IMR-90 (cell line): ENCODE data around the gene DIP2C. TPM values are rescaled to one million over a fixed set of nuclear protein-coding genes. Genes with fewer than 3 reads are reported as not detected.

Source experiments
- ATAC-seq: fragments of 200-7000 bp; cut with Tn5 transposase; 2 replicates; pipeline ENCODE4 v1.9.1; 2020; ENCODE audit warnings: low read depth, mild to moderate bottlenecking, moderate library complexity
- BruUV-seq: library from RNA; stranded (reverse); fragments of 400-500 nt; replicated peaks from 2 replicates; lab custom pipeline; 2021; lab: Mats Ljungman, UMichigan
- CTCF ChIA-PET: fragments of 300-600 bp; formaldehyde crosslinking; extraction: SDS; loops from one replicate; lab custom pipeline; 2021; ENCODE audit warnings: antibody characterized with exemption; lab: Yijun Ruan, JAX
- POLR2A ChIA-PET: fragments of 300-600 bp; sonication (Branson Sonifier 250); formaldehyde crosslinking; loops from one replicate; lab custom pipeline; 2022; ENCODE audit warnings: antibody characterized with exemption; ENCODE audit not compliant: unreplicated experiment; lab: Charles Lee
- DNase-seq: peaks from one replicate; pipeline ENCODE4 v3.0.0; 2013
- H2AFZ ChIP-seq: replicated peaks from 2 replicates; pipeline ENCODE3; 2013; ENCODE audit warnings: low read length, mild to moderate bottlenecking; ENCODE audit not compliant: poor library complexity
- H2AK5ac ChIP-seq: 2 replicates; pipeline ENCODE4 v1.6.1; 2013; ENCODE audit warnings: low read depth, low read length, inconsistent platforms
- H2AK9ac ChIP-seq: replicated peaks from 2 replicates; pipeline ENCODE3; 2013; ENCODE audit warnings: mild to moderate bottlenecking, low read depth, low read length, moderate library complexity; ENCODE audit not compliant: poor library complexity
- H2BK120ac ChIP-seq: 2 replicates; pipeline ENCODE4 v1.6.1; 2013; ENCODE audit warnings: low read depth, low read length, inconsistent platforms
- H2BK15ac ChIP-seq: 3 replicates; pipeline ENCODE4 v1.6.1; 2013; ENCODE audit warnings: low read depth, low read length, inconsistent platforms
- H2BK20ac ChIP-seq: 2 replicates; pipeline ENCODE4 v1.6.1; 2013; ENCODE audit warnings: low read depth, mild to moderate bottlenecking, inconsistent platforms, low read length, moderate library complexity
- H2BK5ac ChIP-seq: 2 replicates; pipeline ENCODE4 v1.6.1; 2013; ENCODE audit warnings: mild to moderate bottlenecking, low read depth, low read length, inconsistent platforms; ENCODE audit not compliant: poor library complexity, severe bottlenecking
- H3K14ac ChIP-seq: replicated peaks from 2 replicates; pipeline ENCODE4 v1.6.1; 2013; ENCODE audit warnings: low read depth, low read length, inconsistent platforms
- H3K18ac ChIP-seq: 2 replicates; pipeline ENCODE4 v1.6.1; 2013; ENCODE audit warnings: low read depth, low read length, control low read depth
- H3K23ac ChIP-seq: 2 replicates; pipeline ENCODE4 v1.6.1; 2013; ENCODE audit warnings: low read depth, low read length, inconsistent platforms
- H3K27ac ChIP-seq: 2 replicates; pipeline ENCODE4 v1.5.1; 2013; ENCODE audit warnings: mild to moderate bottlenecking, control low read depth, low read length; ENCODE audit not compliant: insufficient read depth
- H3K27me3 ChIP-seq: 2 replicates; pipeline ENCODE4 v1.6.1; 2013; ENCODE audit warnings: low read length; ENCODE audit not compliant: control insufficient read depth, insufficient read depth
- H3K36me3 ChIP-seq: 2 replicates; pipeline ENCODE4 v1.6.1; 2013; ENCODE audit warnings: low read length, mixed read lengths; ENCODE audit not compliant: control insufficient read depth, insufficient read depth
- H3K4ac ChIP-seq: 2 replicates; pipeline ENCODE4 v1.6.1; 2013; ENCODE audit warnings: low read depth, low read length, inconsistent platforms
- H3K4me1 ChIP-seq: 2 replicates; pipeline ENCODE4 v1.6.1; 2013; ENCODE audit warnings: low read length, mixed read lengths; ENCODE audit not compliant: control insufficient read depth, insufficient read depth
- H3K4me2 ChIP-seq: 2 replicates; pipeline ENCODE4 v1.6.1; 2013; ENCODE audit warnings: low read depth, mild to moderate bottlenecking, control low read depth, low read length, moderate library complexity
- H3K4me3 ChIP-seq: 2 replicates; pipeline ENCODE4 v1.5.1; 2013; ENCODE audit warnings: low read depth, mild to moderate bottlenecking, control low read depth, low read length, moderate library complexity; ENCODE audit not compliant: insufficient read depth
- H3K56ac ChIP-seq: 2 replicates; pipeline ENCODE4 v1.6.1; 2013; ENCODE audit warnings: low read length, inconsistent platforms; ENCODE audit not compliant: insufficient read depth; ENCODE audit errors: extremely low read depth
- H3K79me1 ChIP-seq, 2 experiments: 2 replicates each; pipeline ENCODE4 v1.6.1; 2013; ENCODE audit warnings: low read length in 2 of 2, inconsistent platforms in 1 of 2, low read depth in 1 of 2
- H3K9ac ChIP-seq: 2 replicates; pipeline ENCODE4 v1.6.1; 2013; ENCODE audit warnings: low read depth, low read length, control low read depth
- H3K9me1 ChIP-seq: 2 replicates; pipeline ENCODE4 v1.6.1; 2013; ENCODE audit warnings: low read length, inconsistent platforms; ENCODE audit not compliant: insufficient read depth
- H3K9me3 ChIP-seq: 2 replicates; pipeline ENCODE4 v1.6.1; 2013; ENCODE audit warnings: low read length; ENCODE audit not compliant: control insufficient read depth, insufficient read depth
- H4K20me1 ChIP-seq: 2 replicates; pipeline ENCODE4 v1.6.1; 2013; ENCODE audit warnings: low read length, inconsistent platforms; ENCODE audit not compliant: insufficient read depth
- H4K5ac ChIP-seq: 2 replicates; pipeline ENCODE4 v1.6.1; 2013; ENCODE audit warnings: mild to moderate bottlenecking, low read depth, low read length, control low read depth
- H4K8ac ChIP-seq, 2 experiments: 2 replicates each; pipeline ENCODE4 v1.6.1; 2013; ENCODE audit warnings: low read depth in 2 of 2, low read length in 2 of 2, control low read depth in 1 of 2, inconsistent platforms in 1 of 2
- H4K91ac ChIP-seq: 2 replicates; pipeline ENCODE4 v1.6.1; 2013; ENCODE audit warnings: low read depth, low read length, inconsistent platforms; ENCODE audit not compliant: insufficient read depth
- FOS ChIP-seq: fragments of 150-350 bp; IDR thresholded peaks from 2 replicates; pipeline ENCODE4 v1.6.1; 2016; ENCODE audit warnings: low read depth, low read length
- MAFK ChIP-seq: IDR thresholded peaks from 2 replicates; pipeline ENCODE4 v1.6.1; 2012; ENCODE audit warnings: low read depth, low read length, improper control_type of control experiment
- WGBS, 2 experiments: methylation state at CpG; one replicate each; pipeline versions ENCODE4 v1.1.5 to v1.1.7; 2013; ENCODE audit warnings: missing lambda C conversion rate in 2 of 2; ENCODE audit not compliant: insufficient read length in 1 of 2; ENCODE audit errors: extremely low coverage in 2 of 2; 5-methylcytosine and 5-hydroxymethylcytosine counted together
- dilution Hi-C: fragments of 300-500 bp; cut with HindIII; formaldehyde crosslinking; loops from one replicate; pipeline ENCODE4 v1.14.3; 2018; ENCODE audit warnings: low sequenced_read_pairs; ENCODE audit not compliant: unreplicated experiment
- in situ Hi-C: fragments of 300-500 bp; cut with MboI; formaldehyde crosslinking; loops from 3 replicates; pipeline ENCODE4 v1.14.3; 2019; ENCODE audit warnings: low sequenced_read_pairs, inconsistent platforms, mixed read lengths
- intact Hi-C: fragments of 100-400 bp; cut with micrococcal nuclease; formaldehyde crosslinking; loops from 2 replicates; pipeline ENCODE4 v1.10.0; 2022
- polyA plus RNA-seq, 3 experiments: library from polyadenylated mRNA; depleted of rRNA; stranded (reverse); fragments of >200 nt; gene quantifications; 2 replicates each; pipeline ENCODE4 v1.2.3, GENCODE V29; 2012; ENCODE audit warnings: low replicate concordance in 1 of 3
- total RNA-seq: library from RNA; depleted of rRNA; stranded (reverse); fragments of >200 nt; gene quantifications from 2 replicates; pipeline ENCODE4 v1.2.3, GENCODE V29; 2012

DIP2C gene
- total and polyA plus RNA-seq, 2 of the 4 experiments (the other 2 are of a cell fraction) = 8.6 to 17.3 TPM

GRCh38 chr10:500876-501275 lies 188.6 kb downstream of the DIP2C start:
- no TSS peak for BruUV-seq
- no peak overlapping the region for H2AK5ac ChIP-seq
- H3K4ac ChIP-seq = no peak overlapping the region
- H2BK120ac ChIP-seq = no peak overlapping the region
- in situ Hi-C loops = loop anchor here (10.0 to 25.0 kb wide), 2 partner anchors 186 to 294 kb away; partner anchors contain the start of gene DIP2C
- no CpG with 5 or more reads among the region's 2 CpGs for WGBS, 2 experiments
- no peak overlapping the region for H4K8ac ChIP-seq
- POLR2A ChIA-PET = no interaction called here
- no peak overlapping the region for H3K27ac ChIP-seq
- no peak overlapping the region for H2AK9ac ChIP-seq
- no peak overlapping the region for H3K18ac ChIP-seq
- CTCF ChIA-PET = no interaction called here
- dilution Hi-C loops = no loop called here
- no peak overlapping the region for H3K4me3 ChIP-seq
- peaks cover 65 to 97% of the 10 kb centered on the region in 2 experiments for H3K79me1 ChIP-seq
- H3K9me3 ChIP-seq = no peaks in the 10 kb centered on the region
- ATAC-seq (peak; percentile 54; the same call in 1 of the 2 replicates), DNase-seq (peak; percentile 59)
- no peak overlapping the region for H2BK20ac ChIP-seq
- no peak overlapping the region for H3K4me2 ChIP-seq
- peaks cover 92% of the 10 kb centered on the region for H4K20me1 ChIP-seq
- intact Hi-C loops = no loop called here
- TF ChIP-seq MAFK (no peak), FOS (no peak)
- no peak overlapping the region for H4K91ac ChIP-seq
- no peaks in the 10 kb centered on the region for H3K27me3 ChIP-seq
- no peak overlapping the region for H4K5ac ChIP-seq
- peaks cover 18% of the 10 kb centered on the region for H3K9me1 ChIP-seq
- H3K9ac ChIP-seq = no peak overlapping the region
- no peak overlapping the region for H3K23ac ChIP-seq
- H3K56ac ChIP-seq = no peak overlapping the region
- H2AFZ ChIP-seq = no peak overlapping the region
- H3K4me1 ChIP-seq = peaks cover 4% of the 10 kb centered on the region; the same call in 1 of the 2 replicates
- H3K36me3 ChIP-seq = peaks cover 1% of the 10 kb centered on the region; the same call in 1 of the 2 replicates
- H3K14ac ChIP-seq = no peak overlapping the region
- no peak overlapping the region for H2BK15ac ChIP-seq
- H2BK5ac ChIP-seq = no peak overlapping the region
